Right kidney (tissue), 1 donor: ENCODE measurements around the gene EPAS1.

Experiments
- DNase-seq: peaks from one replicate; pipeline ENCODE4 v3.0.0-alpha.2; 2016

EPAS1 gene

GRCh38 chr2:46364797-46365457 is 67.7 kb downstream of the EPAS1 start:
- DNase-seq, result no peak

- DNase-seq, result no peak
These were observed 68.9 kb downstream of the EPAS1 start for GRCh38 chr2:46365913-46366667.

DNA sequence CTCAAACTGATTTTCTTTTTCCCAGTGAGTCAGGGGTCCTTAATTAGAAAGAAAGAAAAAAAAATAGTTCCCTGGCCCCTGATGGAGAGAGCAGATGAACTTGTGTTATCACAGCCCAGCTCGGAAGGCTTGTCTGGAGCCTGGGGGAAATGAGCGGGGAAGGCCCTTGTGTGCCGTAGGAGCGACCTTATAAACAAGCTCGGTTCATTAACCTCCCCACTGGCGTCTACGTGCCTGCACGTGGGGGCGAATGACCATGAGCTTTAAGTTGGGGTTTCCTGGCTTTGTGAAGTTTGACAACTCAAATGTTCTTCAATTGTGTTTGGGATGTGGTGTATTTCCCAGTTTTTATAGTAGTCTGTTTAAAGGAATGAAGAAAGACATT is 69.5 kb downstream of the EPAS1 start:
- peak; percentile 31 for DNase-seq

- DNase-seq, result no peak
These were observed 70.1 kb downstream of the EPAS1 start for GRCh38 chr2:46367286-46367685.

DNA sequence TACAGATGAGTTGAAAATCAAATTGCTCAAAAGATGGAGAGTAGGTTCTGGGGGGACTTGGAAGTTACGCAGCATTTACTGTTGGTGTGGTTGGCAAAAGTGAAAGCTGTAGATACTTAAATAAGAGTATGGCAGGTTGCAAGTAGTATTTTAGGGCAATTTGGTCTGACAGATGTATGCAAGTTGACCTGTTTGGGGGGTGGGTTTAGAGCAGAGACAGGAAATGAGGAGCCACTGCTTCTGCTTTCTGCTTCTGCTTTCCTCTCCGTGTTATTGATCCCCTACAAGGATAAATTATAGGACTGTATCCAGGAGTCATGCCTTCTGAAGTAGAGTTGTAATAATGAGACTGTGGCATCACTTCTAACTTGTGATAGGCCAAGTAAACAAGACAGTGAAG is 71.2 kb downstream of the EPAS1 start:
- no peak for DNase-seq

DNA sequence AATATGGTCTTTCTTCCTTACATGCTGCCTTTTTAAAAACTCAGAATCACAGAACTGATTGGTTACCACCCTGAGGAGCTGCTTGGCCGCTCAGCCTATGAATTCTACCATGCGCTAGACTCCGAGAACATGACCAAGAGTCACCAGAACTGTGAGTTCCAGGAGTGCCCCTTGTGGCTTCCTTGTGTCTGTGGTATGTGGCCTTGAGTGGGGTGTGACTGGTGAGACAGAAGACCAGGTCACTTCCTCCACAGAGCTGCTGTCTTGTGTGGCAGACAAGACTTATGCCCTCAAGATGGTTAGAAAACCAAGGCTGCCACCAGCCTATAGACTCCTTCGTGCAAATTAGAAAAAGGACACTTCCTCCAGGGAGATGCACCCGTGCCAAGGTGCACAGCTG is 72.6 kb downstream of the EPAS1 start:
- DNase-seq, result no peak

- DNase-seq, result no peak
These were observed 74.6 kb downstream of the EPAS1 start for GRCh38 chr2:46371854-46372253.

DNA sequence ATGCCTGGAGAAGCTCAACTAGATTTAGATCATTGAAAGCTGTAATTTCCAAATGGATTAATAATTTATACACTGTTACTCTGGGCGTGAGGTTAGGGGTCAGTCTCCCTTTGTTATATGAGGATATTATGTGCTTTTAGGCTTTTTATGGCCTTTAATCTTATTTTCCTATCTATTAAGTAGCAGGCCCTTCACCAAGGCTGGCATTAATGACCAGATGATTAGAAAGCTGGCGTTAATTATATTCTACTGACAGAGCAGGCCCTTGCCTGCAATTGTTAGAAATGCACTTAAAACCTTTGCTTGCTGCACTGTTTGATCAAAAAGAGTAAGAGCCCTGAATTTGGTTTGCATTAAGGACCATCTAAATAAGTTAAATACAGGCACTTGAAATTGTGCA is 75.3 kb downstream of the EPAS1 start:
- DNase-seq, result no peak

- no peak for DNase-seq
These were observed 76.0 kb downstream of the EPAS1 start for GRCh38 chr2:46373238-46373637.

DNA sequence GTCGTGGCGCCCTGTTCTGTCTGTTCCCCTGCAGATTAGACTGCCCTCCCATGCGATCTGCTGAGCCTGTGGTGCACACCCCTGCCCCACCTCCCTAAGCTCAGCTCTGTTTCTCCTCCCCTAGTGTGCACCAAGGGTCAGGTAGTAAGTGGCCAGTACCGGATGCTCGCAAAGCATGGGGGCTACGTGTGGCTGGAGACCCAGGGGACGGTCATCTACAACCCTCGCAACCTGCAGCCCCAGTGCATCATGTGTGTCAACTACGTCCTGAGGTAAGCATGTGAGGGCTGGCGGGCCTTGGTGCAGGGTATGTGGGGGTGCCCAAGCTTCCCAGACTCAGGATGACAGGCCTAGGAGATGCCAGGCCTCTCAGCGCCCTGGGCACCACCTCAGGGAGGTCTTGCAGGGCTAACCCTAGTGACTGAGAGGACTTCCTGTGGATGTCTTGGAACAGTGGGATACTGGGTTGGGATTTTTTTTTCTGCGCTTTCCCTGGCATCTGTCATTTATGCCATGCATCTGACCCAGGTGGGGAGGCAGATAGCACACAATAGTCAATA is 78.4 kb downstream of the EPAS1 start:
- no peak for DNase-seq

DNA sequence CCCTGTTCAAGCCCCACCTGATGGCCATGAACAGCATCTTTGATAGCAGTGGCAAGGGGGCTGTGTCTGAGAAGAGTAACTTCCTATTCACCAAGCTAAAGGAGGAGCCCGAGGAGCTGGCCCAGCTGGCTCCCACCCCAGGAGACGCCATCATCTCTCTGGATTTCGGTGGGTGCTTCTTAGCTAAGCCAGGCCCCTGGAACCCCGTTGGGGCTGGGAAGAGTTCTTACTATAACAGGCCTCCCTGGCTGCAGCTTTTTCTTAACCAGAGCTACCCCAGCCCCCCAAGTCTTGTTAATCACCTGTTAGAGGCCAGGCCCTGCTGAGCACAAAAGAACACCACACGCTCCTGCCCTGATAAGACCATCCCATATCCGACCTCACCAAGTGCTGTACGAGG is 79.4 kb downstream of the EPAS1 start:
- DNase-seq, result no peak

- DNase-seq, result no peak
These were observed 79.9 kb downstream of the EPAS1 start for GRCh38 chr2:46377101-46377581.

DNA sequence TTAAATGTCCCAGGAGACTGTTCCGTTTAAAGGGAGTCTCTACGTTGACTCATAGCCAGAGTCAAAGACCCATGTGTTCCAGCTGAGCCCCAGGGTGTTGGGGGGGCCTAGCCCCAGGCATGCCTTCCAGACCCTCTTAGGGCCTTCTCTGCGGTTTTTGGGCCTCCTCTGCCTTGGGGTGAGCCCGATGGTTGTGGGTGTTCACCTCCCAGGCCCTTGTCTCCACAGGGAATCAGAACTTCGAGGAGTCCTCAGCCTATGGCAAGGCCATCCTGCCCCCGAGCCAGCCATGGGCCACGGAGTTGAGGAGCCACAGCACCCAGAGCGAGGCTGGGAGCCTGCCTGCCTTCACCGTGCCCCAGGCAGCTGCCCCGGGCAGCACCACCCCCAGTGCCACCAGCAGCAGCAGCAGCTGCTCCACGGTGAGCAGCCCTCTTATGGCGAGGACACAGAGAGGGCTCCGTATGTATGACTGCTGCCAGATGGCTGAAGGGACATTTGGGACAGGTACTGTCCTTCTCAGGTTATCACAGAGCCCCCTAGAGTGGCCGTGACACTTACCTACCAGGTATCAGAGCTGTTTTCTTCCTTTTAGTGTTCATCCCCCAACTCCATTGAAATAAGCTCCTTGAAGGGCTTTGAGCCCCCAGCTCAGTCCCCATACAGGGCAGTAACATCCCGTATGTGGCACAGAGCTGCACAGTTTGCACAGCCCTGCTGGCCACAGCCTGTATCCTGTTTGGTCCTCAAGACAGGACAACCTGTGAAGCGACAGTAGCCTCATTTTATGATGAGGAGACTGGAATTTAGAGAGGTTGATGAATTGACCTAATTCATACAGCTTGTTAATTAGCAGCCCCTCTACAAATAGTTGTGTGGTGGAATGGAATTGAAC is 80.7 kb downstream of the EPAS1 start:
- DNase-seq, result no peak

DNA sequence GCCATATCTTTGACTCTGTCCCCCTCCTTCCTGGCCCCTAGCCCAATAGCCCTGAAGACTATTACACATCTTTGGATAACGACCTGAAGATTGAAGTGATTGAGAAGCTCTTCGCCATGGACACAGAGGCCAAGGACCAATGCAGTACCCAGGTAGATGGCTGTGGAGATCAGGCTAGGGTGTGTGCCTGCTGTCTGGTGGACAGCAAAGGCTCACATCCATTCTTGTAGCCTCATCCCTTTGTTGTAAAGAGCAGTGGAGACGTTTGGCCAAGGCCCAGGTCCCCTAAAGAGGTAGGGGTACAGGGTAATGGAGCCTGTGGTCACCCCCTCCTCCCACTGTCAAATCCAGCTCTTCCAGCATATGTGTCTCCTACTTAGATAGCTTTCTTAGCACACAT is 81.4 kb downstream of the EPAS1 start:
- no peak for DNase-seq

DNA sequence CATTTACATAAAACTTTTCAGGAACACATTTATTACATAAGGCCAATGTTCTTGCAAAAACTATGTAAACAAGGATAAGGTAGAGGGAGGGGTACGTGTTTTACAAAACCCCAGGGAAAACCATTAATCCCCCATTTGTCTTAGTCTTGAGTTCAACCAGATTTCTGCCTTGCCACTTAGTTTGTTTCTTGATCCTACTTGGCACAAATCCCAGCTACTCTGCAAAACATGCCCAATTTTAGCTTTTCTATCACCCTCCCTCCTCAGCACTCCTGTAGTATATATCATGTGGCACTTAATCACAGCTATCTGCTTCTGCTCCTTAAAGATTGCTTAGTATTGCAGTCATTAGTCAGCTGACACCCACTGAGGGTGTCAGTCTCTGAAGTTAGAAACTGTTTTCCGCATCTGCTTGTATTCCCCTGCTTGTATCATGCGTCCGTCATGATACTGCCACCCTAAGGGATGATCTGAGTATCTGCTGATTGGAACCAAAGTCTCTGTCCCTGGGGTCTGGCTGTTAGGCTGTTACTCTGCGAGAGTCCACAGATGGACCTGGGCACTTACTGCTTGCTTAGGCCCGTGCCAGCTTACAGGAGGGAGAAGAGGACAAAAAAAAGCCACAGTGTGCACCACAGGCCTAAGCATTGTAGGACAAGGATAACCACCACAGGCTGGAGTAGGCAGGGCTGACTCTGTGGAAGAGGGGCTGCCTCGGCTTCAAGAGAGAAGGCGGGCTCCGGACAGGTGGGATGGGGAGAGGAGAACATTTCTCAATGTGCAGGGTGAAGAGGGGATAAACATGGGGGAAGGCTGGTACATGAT is 82.2 kb downstream of the EPAS1 start:
- no peak for DNase-seq

GRCh38 chr2:46380038-46380940 is 83.1 kb downstream of the EPAS1 start:
- DNase-seq, result no peak

DNA sequence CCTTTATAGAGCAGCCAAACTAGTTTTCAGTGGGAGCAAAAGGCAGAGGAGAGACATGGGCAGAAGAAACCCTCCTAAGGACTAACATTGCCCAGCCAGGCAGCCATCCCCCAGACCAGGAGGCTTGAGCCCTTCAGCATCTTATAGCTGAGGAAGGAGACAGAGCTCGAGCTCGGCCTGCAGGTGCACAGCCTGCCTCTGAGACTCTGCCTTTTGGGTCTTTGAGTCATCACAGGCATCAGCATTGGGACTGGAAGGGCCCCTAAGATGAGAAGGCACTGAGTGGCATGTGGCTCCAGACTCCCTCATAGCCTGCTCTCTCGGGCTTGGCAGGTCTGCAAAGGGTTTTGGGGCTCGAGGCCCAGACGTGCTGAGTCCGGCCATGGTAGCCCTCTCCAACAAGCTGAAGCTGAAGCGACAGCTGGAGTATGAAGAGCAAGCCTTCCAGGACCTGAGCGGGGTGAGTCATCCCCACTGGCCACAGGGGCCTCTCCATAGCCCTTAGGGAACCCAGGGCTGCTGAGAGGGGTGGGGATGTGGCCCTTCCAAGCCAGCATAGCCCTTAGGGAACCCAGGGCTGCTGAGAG is 84.1 kb downstream of the EPAS1 start:
- no peak for DNase-seq

GRCh38 chr2:46381871-46382270 is 84.7 kb downstream of the EPAS1 start:
- DNase-seq, result no peak

DNA sequence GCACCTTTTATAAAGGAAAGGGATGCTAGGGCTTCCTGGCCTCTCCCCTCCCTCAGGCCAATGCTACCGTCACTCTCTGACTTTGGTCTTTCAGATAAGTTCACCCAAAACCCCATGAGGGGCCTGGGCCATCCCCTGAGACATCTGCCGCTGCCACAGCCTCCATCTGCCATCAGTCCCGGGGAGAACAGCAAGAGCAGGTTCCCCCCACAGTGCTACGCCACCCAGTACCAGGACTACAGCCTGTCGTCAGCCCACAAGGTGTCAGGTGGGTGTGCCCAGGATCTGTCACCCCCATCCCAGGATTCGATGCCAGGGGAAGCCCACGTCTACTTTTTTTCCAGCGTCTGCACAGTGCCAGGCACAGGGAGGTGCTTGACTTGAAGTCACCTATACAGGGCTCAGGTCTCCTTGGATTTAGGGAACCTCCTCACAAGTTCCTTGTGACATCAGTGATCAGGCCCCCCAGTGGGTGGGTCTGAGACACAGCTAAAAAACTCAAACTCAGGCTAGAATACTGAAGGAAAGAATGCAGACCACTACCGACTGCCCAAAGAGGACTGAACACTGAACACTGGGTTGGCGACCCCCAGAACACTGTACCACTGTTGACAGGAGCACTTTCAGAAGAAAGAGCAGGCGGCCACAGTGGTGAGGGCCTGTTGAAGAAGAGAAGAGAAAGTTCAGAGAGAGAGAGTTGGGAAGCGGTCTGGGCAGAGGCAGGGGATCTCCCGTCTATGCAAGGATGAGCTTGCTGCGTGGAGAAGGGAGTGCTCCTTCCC is 85.3 kb downstream of the EPAS1 start:
- DNase-seq, result no peak

GRCh38 chr2:46383113-46383395 is 85.8 kb downstream of the EPAS1 start:
- DNase-seq, result no peak
